ENCODE data around the gene CACNA2D3.

CACNA2D3 gene

DNA sequence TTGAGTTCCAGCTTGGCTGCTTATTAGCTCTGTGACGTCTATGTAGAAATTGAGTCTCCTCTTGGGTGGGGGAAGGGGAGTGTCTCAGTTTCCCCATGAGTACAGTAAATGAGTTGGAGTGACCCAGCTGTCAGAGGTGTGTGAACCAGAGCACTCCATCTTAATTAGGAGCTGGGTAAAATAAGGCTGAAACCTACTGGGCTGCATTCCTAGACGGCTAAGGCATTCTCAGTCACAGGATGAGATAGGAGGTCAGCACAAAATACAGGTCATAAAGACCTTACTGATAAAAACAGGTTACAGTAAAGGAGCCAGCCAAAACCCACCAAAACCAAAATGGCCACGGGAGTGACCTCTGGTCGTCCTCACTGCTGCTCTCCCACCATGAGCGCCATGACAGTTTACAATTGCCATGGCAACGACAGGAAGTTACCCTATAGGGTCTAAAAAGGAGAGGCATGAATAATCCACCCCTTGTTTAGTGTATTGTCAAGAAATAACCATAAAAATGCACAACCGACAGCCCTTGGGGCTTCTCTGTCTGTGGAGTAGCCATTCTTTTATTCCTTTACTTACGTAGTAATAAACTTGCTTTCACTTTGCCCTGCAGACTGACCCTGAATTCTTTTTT, 222.4 kb downstream of the CACNA2D3 start:
- no peak for DNase-seq

DNA sequence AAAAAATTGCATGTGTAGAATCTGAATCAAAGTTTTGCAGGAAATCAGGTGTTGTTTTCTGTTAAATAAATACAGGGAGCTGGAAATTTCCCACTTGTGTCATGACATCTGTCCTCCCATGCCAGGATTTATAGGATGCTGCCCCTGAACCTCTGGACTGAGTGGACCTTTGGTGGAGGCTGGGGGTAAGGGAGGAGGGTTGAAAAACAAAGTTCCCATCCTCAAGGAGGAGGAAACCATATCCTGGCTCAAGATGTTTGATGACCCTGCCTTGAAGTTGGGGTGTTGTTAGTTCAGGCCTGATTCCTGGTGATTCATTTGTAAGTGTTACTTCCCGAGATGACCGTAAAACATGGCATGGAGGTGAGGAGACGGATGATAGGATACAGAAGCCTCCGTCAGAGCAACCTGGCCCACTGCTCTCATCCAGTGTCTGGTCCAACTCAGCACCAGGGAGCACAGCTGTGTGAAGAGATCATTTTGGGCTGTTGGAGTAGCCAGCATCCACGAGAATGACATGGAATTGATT, 223.6 kb downstream of the CACNA2D3 start:
- no peak for DNase-seq

DNA sequence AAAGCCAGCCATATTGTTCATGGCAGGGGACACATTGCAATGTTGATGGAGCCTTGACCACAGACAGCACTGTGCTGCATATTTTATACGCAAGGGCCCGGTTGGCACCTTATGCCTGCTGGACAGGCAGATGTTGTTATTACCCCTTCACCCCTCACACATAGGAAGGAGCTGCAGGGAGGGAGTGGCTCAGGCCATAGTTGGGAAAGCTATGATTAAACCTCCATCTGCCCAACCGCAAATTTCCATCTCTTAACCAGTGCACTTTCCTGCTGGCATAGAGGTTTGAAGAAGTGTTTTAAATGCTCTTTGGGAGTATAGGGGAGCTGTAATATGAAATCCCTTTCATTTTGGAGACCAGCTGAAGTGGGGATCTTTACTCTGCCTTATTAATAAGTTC, 224.7 kb downstream of the CACNA2D3 start:
- no peak for DNase-seq

DNA sequence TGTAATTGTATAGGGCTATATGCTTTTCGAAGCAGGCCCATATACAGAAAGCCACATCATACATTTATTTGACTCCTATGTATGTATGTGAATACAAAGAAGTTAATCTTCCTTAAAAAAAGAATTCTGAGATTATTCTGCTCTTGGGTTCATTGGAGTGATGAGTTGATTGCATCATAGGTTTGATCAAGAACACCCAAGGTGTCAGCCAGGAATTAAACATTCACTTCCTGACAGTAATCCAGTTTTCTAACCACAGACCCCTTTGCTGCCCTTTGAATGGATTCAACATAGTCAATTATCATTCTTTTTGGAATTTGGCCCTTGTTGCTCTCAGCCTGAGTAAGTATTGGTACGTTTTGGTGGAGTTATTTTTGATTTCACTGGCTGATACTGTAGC, 225.6 kb downstream of the CACNA2D3 start:
- no peak for DNase-seq

DNA sequence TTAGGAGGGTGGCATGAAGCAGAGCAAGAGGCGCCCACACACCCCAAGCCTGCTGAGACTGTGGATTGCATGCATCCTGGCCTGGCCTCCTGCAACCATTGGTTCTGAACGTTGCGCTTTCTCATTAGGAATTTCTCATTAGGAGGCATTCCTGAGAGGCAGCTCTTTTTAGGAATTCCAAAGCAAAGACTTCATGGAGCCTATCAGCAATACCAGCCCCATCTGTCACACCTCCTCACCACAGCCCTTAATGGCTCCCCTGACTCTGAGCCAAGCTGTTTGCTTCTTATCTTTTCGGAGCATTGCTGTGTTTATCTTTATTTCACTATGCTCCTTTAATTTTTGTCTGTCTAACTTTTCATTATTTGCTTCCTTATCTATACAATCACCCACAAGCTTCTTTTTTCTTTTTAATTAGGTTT, 226.9 kb downstream of the CACNA2D3 start:
- DNase-seq: no peak

DNA sequence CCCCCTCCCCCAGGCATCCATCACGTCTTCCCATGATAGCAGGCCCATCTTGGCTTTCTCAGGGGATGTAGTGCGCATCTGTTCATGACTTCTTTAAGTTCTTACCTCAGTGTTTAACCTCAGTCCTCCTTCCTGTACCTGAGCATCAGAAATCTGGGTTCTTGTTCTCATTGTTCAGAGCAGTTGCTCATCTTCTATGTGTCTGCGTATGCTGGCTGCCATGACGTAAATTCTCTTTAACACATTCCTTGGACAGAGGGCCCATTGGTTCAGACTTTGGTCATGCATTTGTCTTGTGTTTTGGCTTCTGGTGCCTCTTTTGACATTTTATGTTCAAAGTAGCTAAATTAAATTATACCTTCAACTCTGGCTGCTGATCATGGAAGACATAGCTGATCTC, 227.3 kb downstream of the CACNA2D3 start:
- no peak for DNase-seq

DNA sequence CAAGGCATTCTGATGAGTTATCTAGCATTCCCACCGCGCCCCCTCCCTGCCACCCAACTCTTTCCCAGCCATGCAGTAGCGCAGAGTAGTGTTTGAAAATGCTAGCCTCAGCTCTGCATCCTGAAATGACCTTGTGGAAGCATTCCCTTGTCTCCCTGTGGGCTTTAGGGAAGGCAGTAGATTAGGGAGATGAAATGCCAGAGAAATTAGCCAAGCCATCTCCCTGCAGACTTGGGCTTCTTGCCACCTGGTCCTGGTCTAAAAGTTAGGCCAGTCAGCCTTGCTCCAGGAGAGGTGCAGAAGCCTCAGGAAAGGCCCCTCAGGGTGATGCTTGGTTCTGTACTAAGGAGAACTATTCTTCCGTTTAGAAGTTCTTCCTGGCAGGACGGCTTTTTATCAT, 231.2 kb downstream of the CACNA2D3 start:
- no peak for DNase-seq

DNA sequence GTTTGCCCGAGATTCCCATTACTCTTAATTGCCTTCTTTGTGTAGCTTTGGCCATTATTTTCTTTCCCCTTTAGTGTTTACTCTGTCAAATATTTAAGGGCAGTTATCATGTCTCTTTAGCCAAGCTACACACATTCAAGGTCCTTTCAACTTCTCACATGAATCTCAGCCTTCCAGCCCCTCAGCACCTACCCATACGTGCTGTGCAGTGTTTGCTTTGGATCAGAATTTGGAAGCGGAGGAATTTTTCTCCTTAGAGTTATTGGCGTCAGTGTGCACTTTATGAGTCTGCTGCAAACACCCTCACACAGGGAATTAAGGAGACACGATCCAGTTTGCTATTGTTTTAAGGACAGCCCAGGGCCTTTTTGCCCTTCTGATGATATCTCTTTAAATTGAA, 231.6 kb downstream of the CACNA2D3 start:
- DNase-seq: no peak

DNA sequence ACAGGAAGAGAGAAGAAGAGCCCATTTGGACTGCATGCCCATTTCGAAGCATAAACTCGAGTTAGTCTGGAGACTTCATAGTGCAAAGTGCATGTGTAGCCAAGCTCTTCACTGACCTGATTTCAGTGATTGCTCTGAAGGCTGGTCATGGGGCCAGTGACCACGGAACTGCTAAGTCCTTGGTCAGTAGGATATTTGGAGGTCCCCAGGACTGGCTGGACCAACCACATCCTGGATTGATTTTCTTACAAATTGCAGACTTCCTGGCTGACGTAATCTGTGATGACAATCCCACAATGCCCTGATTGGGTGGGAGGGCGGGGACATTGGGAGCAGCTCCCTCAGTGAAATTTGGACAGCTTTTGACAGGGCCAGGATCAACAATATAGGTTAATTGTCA, 233.4 kb downstream of the CACNA2D3 start:
- no peak for DNase-seq

DNA sequence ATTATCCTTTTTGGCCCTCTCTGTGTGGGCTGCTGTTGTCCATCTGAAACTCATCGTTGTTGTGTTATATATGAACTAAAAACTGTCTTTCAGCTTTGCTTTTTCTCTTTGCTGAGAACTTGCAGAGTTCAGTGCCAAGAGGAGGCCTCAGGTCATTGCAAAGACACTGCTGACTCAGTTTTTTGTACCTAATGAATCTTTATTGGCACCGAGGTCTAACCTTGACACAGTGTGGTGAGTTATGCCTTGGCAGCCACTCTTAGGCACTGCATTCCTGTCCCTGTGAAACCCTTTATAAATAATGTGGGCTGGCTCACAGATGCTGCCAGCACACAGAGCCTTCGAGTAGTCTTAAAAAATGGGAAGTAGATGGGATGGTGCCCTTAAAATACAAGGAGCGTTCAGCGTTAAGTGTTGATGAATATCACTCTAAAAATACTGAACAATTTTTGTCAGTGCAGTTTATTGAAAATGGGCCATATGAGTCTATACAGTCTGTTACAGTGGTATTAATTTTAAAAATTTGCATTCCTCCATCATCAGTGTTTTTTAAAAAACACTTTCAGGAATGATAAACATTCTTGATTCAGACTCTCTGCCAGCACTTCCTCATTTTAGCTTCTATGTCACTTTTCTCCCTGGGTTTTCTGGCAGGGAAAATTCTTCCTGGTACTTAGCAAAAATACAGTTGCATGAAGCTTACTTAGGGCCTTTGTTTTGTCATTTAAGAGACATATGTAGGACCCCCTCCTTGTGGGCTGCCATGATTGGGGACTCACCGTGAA, 234.1 kb downstream of the CACNA2D3 start:
- no peak for DNase-seq

DNA sequence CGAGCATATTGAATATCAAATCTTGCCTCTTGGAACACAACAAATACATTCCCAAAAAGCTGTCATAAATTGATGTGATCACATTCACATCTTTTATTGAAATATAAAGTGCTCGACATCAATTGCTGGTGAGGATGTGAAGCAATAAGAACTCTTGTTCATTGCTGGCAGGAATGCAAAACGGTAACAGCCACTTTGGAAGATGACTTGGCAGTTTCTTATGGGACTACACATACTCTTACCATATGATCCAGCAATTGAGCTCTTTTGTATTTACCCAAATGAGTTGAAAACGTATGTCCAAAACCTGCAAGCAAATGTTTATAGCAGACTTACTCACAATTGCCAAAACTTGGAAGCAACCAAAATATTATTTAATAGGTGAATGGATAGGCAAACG, 234.9 kb downstream of the CACNA2D3 start:
- DNase-seq: no peak

DNA sequence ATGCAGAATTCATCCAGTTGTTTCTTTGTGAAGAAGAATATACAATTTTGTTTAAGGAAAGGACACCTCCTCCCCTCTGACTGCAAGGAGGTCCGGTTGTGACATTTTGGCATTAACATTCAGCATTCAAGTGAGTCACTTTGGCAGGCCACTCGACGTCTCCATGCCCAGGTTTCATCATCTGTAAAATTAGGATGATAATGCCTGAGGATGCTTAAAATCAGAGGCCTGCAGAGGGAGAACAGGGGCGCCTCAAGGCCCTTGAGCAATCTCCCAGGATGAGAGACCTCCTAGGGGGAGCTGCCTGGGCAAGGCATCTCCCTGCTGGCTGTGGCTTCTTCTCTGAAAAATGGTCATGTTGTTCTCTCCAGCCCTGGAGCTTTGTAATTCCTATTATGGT, 236.0 kb downstream of the CACNA2D3 start:
- no peak for DNase-seq

DNA sequence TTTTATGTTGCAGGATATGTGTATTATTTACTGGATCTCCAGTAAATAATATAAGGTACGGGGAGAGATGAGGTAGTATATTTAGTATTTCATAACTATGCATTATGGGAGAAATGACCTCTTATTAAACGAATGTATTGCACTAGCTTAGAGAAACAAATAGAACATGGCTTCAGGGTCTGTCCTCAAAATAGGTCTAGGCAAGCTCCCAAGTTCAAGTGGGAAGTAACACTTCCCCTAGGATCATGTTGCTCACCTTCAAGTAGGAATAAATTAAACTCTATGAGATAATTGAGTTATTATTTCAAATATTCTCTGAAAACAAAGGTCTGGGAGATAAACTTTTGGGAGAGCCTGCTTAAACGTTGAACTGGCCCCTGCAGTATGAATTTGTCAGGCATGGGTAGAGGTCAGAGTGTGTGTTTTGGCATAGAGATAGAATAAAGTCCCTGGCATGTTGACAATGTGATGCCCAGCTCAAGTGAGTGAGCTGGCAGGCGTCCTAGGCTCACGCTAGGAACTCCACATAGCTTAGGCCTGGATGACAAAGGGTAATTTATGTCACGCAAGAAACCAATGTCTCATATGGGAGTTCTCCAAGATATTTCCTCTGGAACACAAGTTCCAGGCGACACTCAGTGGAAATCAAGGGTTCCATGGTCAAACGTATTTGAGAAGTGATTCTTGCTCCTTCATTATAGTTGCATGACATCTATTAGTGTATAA, 236.8 kb downstream of the CACNA2D3 start:
- no peak for DNase-seq

DNA sequence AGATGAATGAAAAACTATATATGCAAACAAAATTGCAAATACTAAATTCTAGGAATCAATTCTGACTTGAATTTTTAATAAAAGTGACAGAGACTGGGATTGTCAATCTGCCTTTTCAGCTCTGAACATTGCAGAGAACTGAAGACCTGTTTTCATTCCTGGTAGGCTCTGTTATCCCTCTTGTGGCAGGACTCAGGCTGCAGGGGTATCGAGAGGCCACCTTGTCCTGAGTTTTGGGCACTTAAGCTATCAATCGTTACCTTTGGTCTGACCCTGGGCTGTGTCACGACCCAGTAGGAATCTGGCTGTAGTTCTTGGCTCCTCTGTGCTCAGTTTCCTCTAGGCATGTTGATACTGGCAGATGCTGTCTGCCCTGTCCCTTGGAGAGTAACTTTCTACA, 238.0 kb downstream of the CACNA2D3 start:
- no peak for DNase-seq

DNA sequence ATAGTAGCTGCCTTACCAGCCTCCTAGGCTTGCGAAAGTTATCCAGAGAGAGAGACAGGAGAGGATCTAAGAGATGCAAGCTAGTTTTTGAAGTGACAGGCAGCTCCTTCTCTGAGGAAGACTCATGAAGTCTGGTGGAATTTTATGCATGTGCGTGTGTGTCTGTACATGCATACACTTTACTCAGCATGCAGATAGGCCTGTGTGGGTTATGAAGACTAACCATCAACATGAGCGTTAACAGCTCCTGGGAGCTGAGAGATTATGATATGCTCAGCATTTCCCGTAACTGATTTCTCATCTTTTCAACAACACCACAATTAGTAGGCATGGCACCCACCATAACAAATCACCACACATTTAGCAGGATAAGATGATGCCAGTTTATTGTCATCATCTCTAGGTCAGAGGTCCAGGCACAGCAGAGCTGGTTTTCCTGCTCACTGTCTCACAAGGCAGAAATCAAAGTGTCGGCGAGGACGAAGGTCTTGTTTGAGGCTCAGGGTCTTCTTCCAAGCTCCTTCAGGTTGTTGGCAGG, 239.5 kb downstream of the CACNA2D3 start:
- no peak for DNase-seq

DNA sequence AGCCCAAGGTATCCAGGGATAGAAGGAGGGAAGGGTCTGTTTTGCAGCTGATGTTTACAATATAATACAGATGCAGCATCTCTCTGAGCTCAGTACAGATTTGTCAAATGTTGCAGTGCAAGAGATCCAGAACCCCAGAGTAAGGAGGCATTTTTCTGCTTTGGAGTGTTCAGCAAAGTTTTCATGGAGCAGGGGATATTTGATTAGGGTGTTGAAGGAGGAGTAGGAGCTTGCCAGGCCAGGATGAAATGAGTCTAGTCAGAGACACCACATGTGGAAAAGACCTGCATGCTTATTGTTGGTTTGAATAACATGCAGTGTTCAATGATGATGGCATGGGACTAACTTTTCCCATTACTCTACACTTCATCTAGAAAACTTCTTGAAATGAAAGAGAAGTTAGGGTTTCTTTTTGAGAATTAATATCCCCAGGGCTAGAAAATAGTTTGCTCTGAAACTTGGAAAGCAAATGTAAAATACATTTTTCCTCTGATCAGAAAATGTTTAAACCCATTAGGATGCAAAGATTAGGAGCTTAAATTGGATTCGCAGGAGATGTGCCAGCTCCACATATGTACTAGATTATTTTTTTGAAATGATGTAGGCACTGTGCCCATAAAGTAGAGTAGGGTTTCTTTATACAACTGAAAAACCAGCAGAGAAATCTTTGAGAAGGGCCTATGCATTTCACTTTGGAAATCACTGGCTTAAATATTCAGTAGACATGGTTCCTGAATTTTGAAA, 243.8 kb downstream of the CACNA2D3 start:
- DNase-seq: no peak

DNA sequence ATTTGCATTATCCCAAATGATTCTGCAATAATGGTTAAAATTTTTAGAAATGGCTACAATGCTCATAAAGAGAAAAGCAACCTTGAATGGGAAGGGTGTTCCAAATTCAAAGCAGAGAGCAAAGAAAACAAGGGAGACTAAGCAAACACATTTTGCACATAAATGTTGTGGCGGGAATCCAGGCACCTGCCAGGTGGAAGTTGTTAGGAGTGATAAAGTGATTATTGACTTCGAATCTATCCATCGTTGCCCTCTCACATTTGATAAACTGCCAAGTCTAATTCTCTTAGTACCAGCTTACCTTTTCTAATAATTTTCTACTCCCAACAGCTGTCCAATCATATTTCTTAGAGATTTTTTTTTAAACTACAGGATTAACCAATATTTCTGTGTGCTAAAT, 244.5 kb downstream of the CACNA2D3 start:
- no peak for DNase-seq

DNA sequence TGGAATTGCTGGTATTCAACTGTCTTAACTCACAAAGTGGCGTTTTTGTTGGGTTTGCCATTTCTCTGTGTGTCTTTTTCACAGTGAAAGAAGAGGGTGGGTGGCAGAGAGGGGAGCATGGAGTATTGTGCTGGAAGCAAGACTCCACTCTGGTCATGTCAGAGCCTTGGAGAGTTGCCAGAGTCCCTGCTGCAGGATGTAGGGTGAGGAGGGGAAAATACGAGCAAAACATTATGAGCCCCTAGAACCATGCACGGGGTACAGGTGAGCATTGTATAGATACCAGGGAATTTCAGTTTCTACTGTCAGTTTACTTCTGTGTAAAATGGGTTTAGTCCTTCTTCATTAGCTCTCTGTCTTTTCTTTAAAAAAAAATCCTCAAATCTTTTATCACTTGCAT, 249.9 kb downstream of the CACNA2D3 start:
- no peak for DNase-seq

DNA sequence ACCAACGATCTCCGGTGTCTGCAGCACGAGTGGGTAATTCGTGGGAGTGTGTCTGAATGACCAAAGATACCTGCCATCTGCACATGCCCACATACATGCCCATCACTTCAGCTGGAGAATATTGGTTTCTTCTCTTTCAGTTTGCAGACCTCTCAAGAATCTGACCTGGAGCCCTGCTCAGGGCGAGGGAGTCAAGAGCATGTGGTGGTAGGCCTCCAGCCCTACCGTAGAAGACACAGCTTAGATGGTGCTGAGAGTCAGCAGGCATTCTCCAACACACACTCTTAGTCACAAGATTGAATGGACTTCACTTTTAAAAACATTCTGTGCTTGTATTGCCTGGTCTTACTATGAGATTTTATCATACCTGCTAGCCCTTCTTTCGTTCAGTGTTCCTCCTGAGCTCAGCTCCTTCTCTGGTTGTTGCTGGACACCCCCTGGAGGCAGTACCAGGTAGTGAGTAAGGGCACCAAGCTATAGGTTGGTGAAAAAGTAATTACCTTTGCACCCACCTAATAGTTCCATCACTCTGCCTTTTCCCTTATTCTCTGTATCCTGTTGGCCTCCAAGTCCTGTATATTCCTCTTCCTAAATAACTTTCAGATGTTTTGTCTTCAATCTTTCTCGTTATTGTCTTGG, 252.0 kb downstream of the CACNA2D3 start:
- DNase-seq: no peak

DNA sequence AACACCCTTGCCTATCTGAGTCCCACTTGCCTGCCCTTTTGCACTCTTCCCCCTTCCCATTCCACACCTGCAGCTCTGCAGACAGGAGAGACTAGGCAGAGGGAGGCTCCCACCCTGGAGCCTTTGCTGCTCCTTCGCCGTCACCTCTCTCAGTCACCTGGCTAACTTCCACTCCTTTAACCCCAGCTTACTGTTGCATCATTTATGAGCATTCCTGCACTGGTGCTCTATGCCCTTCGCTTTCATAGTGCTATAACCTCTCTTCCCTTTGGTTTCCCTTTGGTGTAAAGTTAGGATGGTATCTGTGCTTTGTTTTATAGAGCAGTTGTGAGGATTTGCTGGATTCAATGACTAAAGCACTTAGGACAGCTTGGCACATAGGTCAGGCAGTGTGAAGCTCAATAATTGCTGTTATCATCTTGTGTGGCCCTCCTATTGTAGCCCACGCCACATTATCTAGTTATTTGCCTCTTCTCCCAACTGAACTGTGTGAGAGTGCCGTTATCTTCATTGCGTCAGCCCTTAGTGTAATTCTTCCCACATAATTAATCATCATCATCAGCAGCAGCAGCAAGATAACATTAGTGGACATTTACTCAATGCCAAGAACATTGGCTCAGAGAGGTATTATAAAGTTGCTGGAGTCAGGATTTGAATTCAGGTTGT, 253.9 kb downstream of the CACNA2D3 start:
- DNase-seq: no peak

DNA sequence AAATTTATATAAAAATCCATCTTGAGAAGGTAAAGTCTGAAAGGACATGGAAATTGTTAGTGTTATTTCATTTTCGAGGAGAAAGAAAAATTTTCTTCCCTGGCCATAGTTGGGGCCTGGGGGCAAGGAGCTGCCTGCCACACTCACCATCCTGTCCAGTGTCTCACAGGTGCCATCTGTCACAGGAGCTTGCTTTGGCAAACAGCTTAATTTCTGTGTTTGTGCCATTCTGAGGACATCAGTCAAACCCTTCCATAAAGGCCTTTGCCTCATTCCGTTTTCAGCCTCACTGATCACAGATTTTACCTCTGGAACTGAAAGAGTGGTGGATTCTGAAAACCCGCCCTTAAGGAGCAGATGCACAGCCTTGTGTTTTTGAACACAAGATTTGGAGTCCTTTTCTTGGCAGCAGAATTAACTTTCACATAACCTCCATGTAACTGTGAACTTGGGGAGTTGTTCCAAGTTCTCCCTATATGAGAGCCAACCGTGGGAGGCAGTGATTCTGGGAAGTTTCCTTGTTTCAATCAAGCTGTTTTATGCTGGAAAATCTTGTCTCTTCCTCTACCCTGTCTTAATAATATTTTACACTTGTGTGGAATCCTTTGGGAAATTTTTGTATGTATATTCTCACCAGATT, 254.7 kb downstream of the CACNA2D3 start:
- no peak for DNase-seq
